IMR-90 (cell line): ENCODE data around the gene EXOC4. TPM values are rescaled to one million over a fixed set of nuclear protein-coding genes. Genes with fewer than 3 reads are reported as not detected.

ENCODE experiments used
- ATAC-seq: fragments of 200-7000 bp; cut with Tn5 transposase; 2 replicates; pipeline ENCODE4 v1.9.1; 2020; ENCODE audit warnings: low read depth, mild to moderate bottlenecking, moderate library complexity
- BruUV-seq: library from RNA; stranded (reverse); fragments of 400-500 nt; replicated peaks from 2 replicates; lab custom pipeline; 2021; lab: Mats Ljungman, UMichigan
- CTCF ChIA-PET: fragments of 300-600 bp; formaldehyde crosslinking; extraction: SDS; loops from one replicate; lab custom pipeline; 2021; ENCODE audit warnings: antibody characterized with exemption; lab: Yijun Ruan, JAX
- POLR2A ChIA-PET: fragments of 300-600 bp; sonication (Branson Sonifier 250); formaldehyde crosslinking; loops from one replicate; lab custom pipeline; 2022; ENCODE audit warnings: antibody characterized with exemption; ENCODE audit not compliant: unreplicated experiment; lab: Charles Lee
- DNase-seq: peaks from one replicate; pipeline ENCODE4 v3.0.0; 2013
- H2AFZ ChIP-seq: replicated peaks from 2 replicates; pipeline ENCODE3; 2013; ENCODE audit warnings: low read length, mild to moderate bottlenecking; ENCODE audit not compliant: poor library complexity
- H2AK5ac ChIP-seq: 2 replicates; pipeline ENCODE4 v1.6.1; 2013; ENCODE audit warnings: low read depth, low read length, inconsistent platforms
- H2AK9ac ChIP-seq: replicated peaks from 2 replicates; pipeline ENCODE3; 2013; ENCODE audit warnings: mild to moderate bottlenecking, low read depth, low read length, moderate library complexity; ENCODE audit not compliant: poor library complexity
- H2BK120ac ChIP-seq: 2 replicates; pipeline ENCODE4 v1.6.1; 2013; ENCODE audit warnings: low read depth, low read length, inconsistent platforms
- H2BK15ac ChIP-seq: 3 replicates; pipeline ENCODE4 v1.6.1; 2013; ENCODE audit warnings: low read depth, low read length, inconsistent platforms
- H2BK20ac ChIP-seq: 2 replicates; pipeline ENCODE4 v1.6.1; 2013; ENCODE audit warnings: low read depth, mild to moderate bottlenecking, inconsistent platforms, low read length, moderate library complexity
- H2BK5ac ChIP-seq: 2 replicates; pipeline ENCODE4 v1.6.1; 2013; ENCODE audit warnings: mild to moderate bottlenecking, low read depth, low read length, inconsistent platforms; ENCODE audit not compliant: poor library complexity, severe bottlenecking
- H3K14ac ChIP-seq: replicated peaks from 2 replicates; pipeline ENCODE4 v1.6.1; 2013; ENCODE audit warnings: low read depth, low read length, inconsistent platforms
- H3K18ac ChIP-seq: 2 replicates; pipeline ENCODE4 v1.6.1; 2013; ENCODE audit warnings: low read depth, low read length, control low read depth
- H3K23ac ChIP-seq: 2 replicates; pipeline ENCODE4 v1.6.1; 2013; ENCODE audit warnings: low read depth, low read length, inconsistent platforms
- H3K27ac ChIP-seq: 2 replicates; pipeline ENCODE4 v1.5.1; 2013; ENCODE audit warnings: mild to moderate bottlenecking, control low read depth, low read length; ENCODE audit not compliant: insufficient read depth
- H3K27me3 ChIP-seq: 2 replicates; pipeline ENCODE4 v1.6.1; 2013; ENCODE audit warnings: low read length; ENCODE audit not compliant: control insufficient read depth, insufficient read depth
- H3K36me3 ChIP-seq: 2 replicates; pipeline ENCODE4 v1.6.1; 2013; ENCODE audit warnings: low read length, mixed read lengths; ENCODE audit not compliant: control insufficient read depth, insufficient read depth
- H3K4ac ChIP-seq: 2 replicates; pipeline ENCODE4 v1.6.1; 2013; ENCODE audit warnings: low read depth, low read length, inconsistent platforms
- H3K4me1 ChIP-seq: 2 replicates; pipeline ENCODE4 v1.6.1; 2013; ENCODE audit warnings: low read length, mixed read lengths; ENCODE audit not compliant: control insufficient read depth, insufficient read depth
- H3K4me2 ChIP-seq: 2 replicates; pipeline ENCODE4 v1.6.1; 2013; ENCODE audit warnings: low read depth, mild to moderate bottlenecking, control low read depth, low read length, moderate library complexity
- H3K4me3 ChIP-seq: 2 replicates; pipeline ENCODE4 v1.5.1; 2013; ENCODE audit warnings: low read depth, mild to moderate bottlenecking, control low read depth, low read length, moderate library complexity; ENCODE audit not compliant: insufficient read depth
- H3K56ac ChIP-seq: 2 replicates; pipeline ENCODE4 v1.6.1; 2013; ENCODE audit warnings: low read length, inconsistent platforms; ENCODE audit not compliant: insufficient read depth; ENCODE audit errors: extremely low read depth
- H3K79me1 ChIP-seq, 2 experiments: 2 replicates each; pipeline ENCODE4 v1.6.1; 2013; ENCODE audit warnings: low read length in 2 of 2, inconsistent platforms in 1 of 2, low read depth in 1 of 2
- H3K9ac ChIP-seq: 2 replicates; pipeline ENCODE4 v1.6.1; 2013; ENCODE audit warnings: low read depth, low read length, control low read depth
- H3K9me1 ChIP-seq: 2 replicates; pipeline ENCODE4 v1.6.1; 2013; ENCODE audit warnings: low read length, inconsistent platforms; ENCODE audit not compliant: insufficient read depth
- H3K9me3 ChIP-seq: 2 replicates; pipeline ENCODE4 v1.6.1; 2013; ENCODE audit warnings: low read length; ENCODE audit not compliant: control insufficient read depth, insufficient read depth
- H4K20me1 ChIP-seq: 2 replicates; pipeline ENCODE4 v1.6.1; 2013; ENCODE audit warnings: low read length, inconsistent platforms; ENCODE audit not compliant: insufficient read depth
- H4K5ac ChIP-seq: 2 replicates; pipeline ENCODE4 v1.6.1; 2013; ENCODE audit warnings: mild to moderate bottlenecking, low read depth, low read length, control low read depth
- H4K8ac ChIP-seq, 2 experiments: 2 replicates each; pipeline ENCODE4 v1.6.1; 2013; ENCODE audit warnings: low read depth in 2 of 2, low read length in 2 of 2, control low read depth in 1 of 2, inconsistent platforms in 1 of 2
- H4K91ac ChIP-seq: 2 replicates; pipeline ENCODE4 v1.6.1; 2013; ENCODE audit warnings: low read depth, low read length, inconsistent platforms; ENCODE audit not compliant: insufficient read depth
- BHLHE40 ChIP-seq: fragments of 150-350 bp; IDR thresholded peaks from 2 replicates; pipeline ENCODE4 v1.6.1; 2016; ENCODE audit warnings: mild to moderate bottlenecking, low read depth, low read length
- CEBPB ChIP-seq: IDR thresholded peaks from 2 replicates; pipeline ENCODE4 v1.6.1; 2012; ENCODE audit warnings: low read depth, low read length, improper control_type of control experiment
- MAZ ChIP-seq: IDR thresholded peaks from 2 replicates; pipeline ENCODE4 v1.6.1; 2012; ENCODE audit warnings: low read depth, mild to moderate bottlenecking, low read length, improper control_type of control experiment, moderate library complexity, borderline replicate concordance
- NFE2L2 ChIP-seq: fragments of 150-350 bp; IDR thresholded peaks from 2 replicates; pipeline ENCODE4 v1.6.1; 2016; ENCODE audit warnings: low read depth, mild to moderate bottlenecking, low read length
- RCOR1 ChIP-seq: IDR thresholded peaks from 2 replicates; pipeline ENCODE4 v1.6.1; 2012; ENCODE audit warnings: mild to moderate bottlenecking, low read length, improper control_type of control experiment; ENCODE audit not compliant: insufficient replicate concordance
- RFX5 ChIP-seq: IDR thresholded peaks from 2 replicates; pipeline ENCODE4 v1.8.0; 2012; ENCODE audit warnings: low read depth, mild to moderate bottlenecking, low read length, moderate library complexity
- SMC3 ChIP-seq: fragments of 150-350 bp; IDR thresholded peaks from 2 replicates; pipeline ENCODE4 v1.6.1; 2016; ENCODE audit warnings: low read depth, mild to moderate bottlenecking, antibody characterized with exemption, low read length, moderate library complexity
- WGBS, 2 experiments: methylation state at CpG; one replicate each; pipeline versions ENCODE4 v1.1.5 to v1.1.7; 2013; ENCODE audit warnings: missing lambda C conversion rate in 2 of 2; ENCODE audit not compliant: insufficient read length in 1 of 2; ENCODE audit errors: extremely low coverage in 2 of 2; 5-methylcytosine and 5-hydroxymethylcytosine counted together
- dilution Hi-C: fragments of 300-500 bp; cut with HindIII; formaldehyde crosslinking; loops from one replicate; pipeline ENCODE4 v1.14.3; 2018; ENCODE audit warnings: low sequenced_read_pairs; ENCODE audit not compliant: unreplicated experiment
- in situ Hi-C: fragments of 300-500 bp; cut with MboI; formaldehyde crosslinking; loops from 3 replicates; pipeline ENCODE4 v1.14.3; 2019; ENCODE audit warnings: low sequenced_read_pairs, inconsistent platforms, mixed read lengths
- intact Hi-C: fragments of 100-400 bp; cut with micrococcal nuclease; formaldehyde crosslinking; loops from 2 replicates; pipeline ENCODE4 v1.10.0; 2022
- polyA plus RNA-seq, 3 experiments: library from polyadenylated mRNA; depleted of rRNA; stranded (reverse); fragments of >200 nt; gene quantifications; 2 replicates each; pipeline ENCODE4 v1.2.3, GENCODE V29; 2012; ENCODE audit warnings: low replicate concordance in 1 of 3
- total RNA-seq: library from RNA; depleted of rRNA; stranded (reverse); fragments of >200 nt; gene quantifications from 2 replicates; pipeline ENCODE4 v1.2.3, GENCODE V29; 2012

The EXOC4 gene
- total and polyA plus RNA-seq, 2 of the 4 experiments (the other 2 are of a cell fraction): 25.4 to 94.6 TPM

- Histone ChIP-seq H4K5ac (no peak overlapping the region), H3K27ac (no peak overlapping the region), H3K4ac (no peak overlapping the region), H2BK120ac (no peak overlapping the region), H3K4me3 (no peak overlapping the region), H2AK9ac (no peak overlapping the region), H2AK5ac (peak overlapping the region; percentile 40; the same call in 1 of the 2 replicates), H3K9me3 (no peaks in the 10 kb centered on the region), H3K56ac (no peak overlapping the region), H2BK15ac (no peak overlapping the region; the same call in 2 of the 3 replicates), H3K14ac (peak overlapping the region; percentile 37; the same call in 1 of the 2 replicates), H3K9me1 (no peaks in the 10 kb centered on the region), H3K23ac (no peak overlapping the region), H3K36me3 (no peaks in the 10 kb centered on the region), H4K20me1 (no peaks in the 10 kb centered on the region), H2AFZ (no peak overlapping the region), H3K27me3 (no peaks in the 10 kb centered on the region), H2BK20ac (no peak overlapping the region; the same call in 1 of the 2 replicates), H3K79me1 (0 out of 4 replicates have a peak, but pooled peaks cover 0 to 4% of the 10 kb centered on the region in 2 experiments), H3K4me2 (no peak overlapping the region), H4K8ac (no peak overlapping the region), H3K18ac (peak overlapping the region; percentile 52; the same call in 1 of the 2 replicates), H4K91ac (no peak overlapping the region), H3K4me1 (peaks cover 2% of the 10 kb centered on the region; the same call in 1 of the 2 replicates), H2BK5ac (no peak overlapping the region), H3K9ac (no peak overlapping the region)
- CTCF ChIA-PET: interaction anchor here (0.6 to 1.1 kb wide), 2 partner anchors 8 to 15 kb away, joined by 3 to 4 read pairs; no protein-coding TSS in a partner anchor
- no peak for TF ChIP-seq NFE2L2
- TF ChIP-seq RFX5: no peak
- TF ChIP-seq SMC3: no peak
- TF ChIP-seq MAZ: no peak
- TF ChIP-seq BHLHE40: no peak
- peak; percentile 51 for TF ChIP-seq CEBPB
- TF ChIP-seq RCOR1: no peak
- WGBS, 2 experiments: no CpG with 5 or more reads among the region's 4 CpGs
- DNase-seq (peak; percentile 60), ATAC-seq (peak; percentile 29; the same call in 1 of the 2 replicates)
- POLR2A ChIA-PET: no interaction called here
- dilution Hi-C loops: no loop called here
- intact Hi-C loops: no loop called here
- no TSS peak for BruUV-seq
- in situ Hi-C loops: no loop called here
These were observed 415.6 kb downstream of the EXOC4 start for GRCh38 chr7:133668296-133669060.
